GM19395 (cell line): ENCODE measurements around the gene UBASH3A.

ENCODE experiments used
- ATAC-seq: cut with Tn5 transposase; IDR thresholded peaks from one replicate; pipeline ENCODE4 v1.9.1; 2021; ENCODE audit warnings: mild to moderate bottlenecking, moderate library complexity; ENCODE audit not compliant: unreplicated experiment

Gene UBASH3A

DNA sequence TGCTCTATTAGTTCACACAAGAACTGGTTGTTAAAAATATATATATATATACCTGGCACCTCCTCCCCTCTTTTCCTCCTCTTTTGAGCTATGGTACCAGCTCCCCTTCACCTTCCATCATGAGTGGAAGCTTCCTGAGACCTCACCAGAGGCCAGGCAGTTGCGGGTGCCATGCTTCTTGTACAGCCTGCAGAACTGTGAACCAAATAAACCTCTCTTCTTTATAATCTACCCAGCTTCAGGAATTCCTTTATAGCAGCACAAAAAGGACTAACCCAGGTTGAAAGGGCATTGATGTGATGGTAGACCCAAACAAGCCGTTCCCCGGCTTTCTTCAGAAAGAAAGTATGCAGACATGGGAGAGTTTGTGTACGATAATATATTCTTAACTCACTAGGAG is 77.5 kb downstream of the UBASH3A start:
- no peak for ATAC-seq

DNA sequence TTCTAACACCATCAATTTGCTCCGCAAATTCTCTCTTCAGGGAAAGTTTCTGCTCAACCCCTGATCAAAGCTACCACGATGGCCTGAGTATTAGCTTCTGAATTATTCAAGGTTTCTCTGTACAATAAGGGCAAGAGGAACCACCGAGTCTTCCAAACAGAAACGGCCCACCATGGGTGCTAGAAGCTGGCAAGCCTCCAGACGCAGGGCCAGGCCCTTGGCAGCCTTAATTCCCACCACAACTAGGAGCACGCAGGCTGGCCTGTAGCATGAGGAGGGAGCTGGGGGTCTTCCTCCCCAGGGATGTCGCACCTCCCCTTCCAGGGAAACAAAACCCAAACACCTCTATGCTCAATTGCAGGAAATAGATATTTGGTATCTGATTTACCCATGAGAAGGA is 81.3 kb downstream of the UBASH3A start:
- ATAC-seq: no peak

DNA sequence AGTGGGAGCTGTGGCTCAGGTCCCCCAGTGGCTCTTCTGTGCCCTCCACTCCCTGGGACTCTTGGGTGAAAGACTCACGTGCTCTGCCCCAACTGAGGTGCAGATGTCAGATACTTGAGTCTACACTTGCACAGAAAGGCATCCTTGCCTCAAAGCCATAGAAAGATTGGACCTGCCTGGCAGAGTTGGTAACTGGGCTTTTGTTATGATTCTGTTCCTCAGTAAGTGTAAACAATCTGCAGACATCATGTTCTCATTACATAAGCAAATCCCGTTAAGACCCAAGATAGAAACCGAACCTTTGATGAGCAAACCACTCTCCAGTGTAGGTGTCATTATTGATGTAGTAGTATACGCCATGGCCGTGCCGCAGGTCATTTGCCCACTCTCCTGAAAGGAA is 82.4 kb downstream of the UBASH3A start:
- ATAC-seq: no peak

DNA sequence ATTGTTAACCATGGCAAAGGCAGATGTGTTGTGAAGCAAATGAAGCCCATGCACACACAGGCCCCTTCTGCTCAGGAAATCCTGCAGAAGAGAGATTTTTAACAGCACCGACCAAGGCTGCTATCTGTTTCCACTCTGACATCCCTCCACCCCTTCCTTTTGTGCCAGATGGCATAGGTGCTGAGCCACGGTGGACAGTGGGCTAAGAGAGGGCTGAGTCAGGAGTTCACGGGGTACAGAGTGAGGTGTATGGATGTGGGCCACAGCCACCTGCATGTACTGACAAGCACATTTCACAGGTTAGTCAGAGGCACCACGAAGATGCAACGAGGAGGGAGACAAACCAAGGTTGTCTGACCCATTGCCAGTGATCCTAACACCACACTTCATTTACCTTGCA is 82.8 kb downstream of the UBASH3A start:
- ATAC-seq: no peak

DNA sequence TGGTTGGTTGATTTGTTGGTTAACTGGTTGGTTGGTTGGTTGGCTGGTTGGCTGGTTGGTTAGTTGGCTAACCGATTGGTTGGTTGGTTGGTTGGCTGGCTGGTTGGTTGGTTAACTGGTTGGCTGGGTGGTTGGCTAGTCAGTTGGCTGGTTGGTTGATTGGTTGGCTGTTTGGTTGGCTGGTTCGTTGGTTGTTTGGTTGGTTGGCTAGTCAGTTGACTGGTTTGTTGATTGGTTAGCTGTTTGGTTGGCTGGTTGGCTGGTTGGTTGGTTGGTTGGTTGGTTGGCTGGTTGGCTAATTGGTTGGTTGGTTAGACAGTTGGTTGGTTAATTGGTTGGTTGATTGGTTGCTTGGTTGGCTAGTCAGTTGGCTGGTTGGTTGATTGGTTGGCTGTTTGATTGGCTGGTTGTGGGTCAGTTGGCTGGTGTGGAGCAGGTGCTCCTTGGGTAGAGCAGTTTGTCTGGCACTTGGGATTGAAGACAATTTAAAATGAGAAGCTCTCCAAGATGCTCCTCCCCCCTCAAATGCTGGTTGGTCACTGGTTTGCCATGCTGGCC is 85.4 kb downstream of the UBASH3A start:
- ATAC-seq: no peak

DNA sequence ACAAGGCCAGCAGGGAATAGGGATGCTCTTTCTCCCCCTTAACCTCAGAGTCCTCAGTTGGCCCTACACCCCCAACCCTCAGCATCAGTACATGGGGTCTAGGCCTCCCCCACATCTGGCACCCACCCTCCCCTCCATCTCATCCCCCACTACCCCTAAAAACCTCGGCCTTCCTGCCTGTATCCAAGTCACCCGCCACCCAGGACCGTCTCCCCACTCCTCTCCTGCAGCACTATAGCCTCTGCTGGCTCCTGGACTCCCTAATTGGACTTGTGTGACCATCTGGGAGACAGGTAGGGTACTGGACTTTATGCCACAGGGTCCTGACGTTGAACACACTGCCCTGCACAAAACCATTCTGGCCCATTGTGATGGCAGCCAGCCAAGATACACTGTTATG is 86.3 kb downstream of the UBASH3A start:
- no peak for ATAC-seq

DNA sequence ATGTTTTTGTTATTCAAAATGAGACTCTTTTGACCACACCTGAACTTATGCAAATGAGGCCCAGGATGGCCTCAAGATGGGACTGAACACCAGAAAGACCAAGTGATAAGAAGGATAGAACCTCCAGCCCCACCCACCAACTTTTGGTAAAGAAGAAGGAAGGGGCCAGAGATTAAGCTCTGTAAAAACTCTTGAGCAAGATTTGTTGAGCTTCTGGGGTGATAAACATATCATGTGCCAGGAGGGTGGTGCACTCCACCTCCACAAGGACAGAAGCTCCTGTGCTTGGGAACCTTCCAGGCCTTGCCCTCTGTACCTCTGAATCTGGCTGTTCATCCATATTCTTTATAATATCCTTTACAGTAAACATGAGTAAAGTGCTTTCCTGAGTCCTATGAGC is 87.0 kb downstream of the UBASH3A start:
- ATAC-seq: no peak

DNA sequence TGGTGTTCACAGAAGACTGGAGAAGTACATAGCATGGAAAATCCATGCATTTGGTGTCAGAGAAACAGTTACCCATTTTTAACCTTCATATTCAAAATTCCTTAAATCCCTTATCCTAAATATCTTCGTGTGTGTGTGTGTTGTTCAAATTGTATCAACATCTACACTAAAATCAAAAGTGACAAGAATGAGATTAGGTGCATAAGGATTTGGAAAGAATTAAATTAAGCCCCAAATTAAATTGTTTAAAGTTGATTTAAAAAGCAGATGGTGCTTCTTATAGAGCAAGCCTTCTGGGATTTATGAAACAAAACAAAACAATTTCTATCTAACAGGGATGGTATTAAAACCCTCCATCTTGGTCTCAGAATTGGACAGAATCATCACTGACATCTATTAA is 87.6 kb downstream of the UBASH3A start:
- no peak for ATAC-seq

DNA sequence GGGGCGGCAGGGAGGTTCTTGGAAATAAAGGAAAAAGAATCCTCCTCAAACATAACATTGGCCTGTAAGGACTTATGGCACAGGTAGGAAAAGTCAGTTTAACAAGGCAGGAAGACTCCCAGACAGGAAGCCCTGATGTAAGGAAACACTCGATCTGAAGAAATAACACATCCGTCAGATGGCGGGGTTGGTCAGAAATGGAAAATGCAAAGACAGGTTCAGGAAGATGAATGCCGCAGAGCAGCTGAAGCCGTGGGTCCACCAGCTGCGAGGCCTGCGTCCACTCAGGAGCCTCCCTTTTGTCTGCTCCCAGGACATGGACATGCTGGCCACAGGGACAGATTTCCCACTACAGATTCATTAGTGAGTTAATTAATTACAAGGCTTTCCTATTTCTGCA is 88.5 kb downstream of the UBASH3A start:
- ATAC-seq: no peak

DNA sequence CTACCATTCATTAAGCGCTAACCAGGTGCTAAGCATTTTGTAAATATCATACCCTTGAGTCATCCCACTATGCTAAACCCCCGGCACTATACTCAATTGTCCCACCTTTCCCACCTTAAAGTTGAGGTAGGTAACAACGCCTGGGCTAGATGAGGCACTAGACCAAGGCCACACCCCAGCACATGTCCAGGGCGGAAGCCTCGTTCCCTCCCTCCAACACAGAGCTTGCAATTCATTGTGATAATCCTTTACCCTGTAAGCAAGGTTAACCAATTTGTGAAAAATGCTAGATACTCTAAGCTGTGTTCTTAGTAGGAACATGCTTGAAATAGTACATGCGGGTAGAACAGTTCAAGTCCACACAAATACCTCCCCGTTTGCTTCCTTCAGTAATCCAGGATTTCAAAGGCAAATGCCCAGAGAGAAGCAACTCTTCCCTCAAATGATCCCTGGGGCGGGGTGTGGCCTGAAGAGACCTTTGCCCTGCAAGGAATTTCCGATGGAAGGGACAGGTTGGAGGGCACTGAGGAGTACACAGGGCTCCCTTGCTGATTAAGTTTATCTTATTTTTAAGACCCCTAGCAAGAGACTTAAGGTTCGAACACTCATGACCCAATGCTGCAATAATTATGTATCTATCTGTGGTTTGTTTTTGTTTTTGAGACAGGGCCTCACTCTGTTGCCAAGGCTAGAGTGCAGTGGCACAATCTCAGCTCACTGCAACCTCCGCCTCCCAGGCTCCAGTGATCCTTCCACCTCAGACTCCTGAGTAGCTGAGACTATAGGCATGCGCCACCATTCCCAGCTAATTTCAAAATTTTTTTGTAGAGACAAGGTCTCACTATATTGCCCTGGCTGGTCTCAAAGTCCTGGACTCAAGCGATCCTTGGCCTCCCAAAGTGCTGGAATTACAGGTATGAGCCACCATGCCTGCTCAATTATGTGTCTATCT is 89.7 kb downstream of the UBASH3A start:
- ATAC-seq: no peak

DNA sequence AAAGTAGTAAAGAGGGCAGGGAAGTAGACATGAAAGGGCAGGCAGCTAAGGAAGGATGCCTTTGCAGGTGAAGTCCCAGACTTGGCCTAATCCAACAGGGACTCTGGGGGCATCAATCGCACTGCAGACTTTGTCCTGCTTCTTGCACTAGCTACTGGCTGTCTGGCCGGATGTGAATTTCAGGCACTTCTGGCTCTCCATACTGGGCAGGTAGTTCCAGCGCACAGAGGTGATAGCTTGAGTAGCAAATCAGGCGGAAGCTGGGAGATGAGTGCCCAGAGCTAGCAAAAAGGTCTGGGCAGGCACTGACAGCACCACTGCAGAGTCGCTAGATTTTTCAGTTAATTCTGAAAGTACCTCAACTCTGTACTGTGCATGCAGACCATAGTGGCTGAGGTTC is 91.3 kb downstream of the UBASH3A start:
- ATAC-seq: no peak

DNA sequence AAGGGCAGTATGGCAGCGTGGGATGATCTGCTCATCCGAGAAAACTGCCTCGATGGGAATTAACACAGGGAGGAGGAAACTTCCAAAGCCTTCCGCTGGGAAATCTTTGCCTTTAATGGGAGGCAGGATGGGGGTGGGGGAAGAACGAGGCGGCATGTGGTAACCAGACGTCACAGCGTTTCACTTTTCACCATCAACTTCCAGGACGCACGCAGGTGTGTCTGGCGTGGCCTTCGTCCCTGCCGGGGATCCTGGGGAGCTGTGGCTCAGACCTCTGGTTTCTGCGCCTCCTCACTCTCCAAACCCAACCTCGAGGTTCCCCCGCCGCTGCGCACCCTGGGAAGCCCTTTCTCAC is 92.0 kb downstream of the UBASH3A start:
- ATAC-seq: peak; percentile 30

DNA sequence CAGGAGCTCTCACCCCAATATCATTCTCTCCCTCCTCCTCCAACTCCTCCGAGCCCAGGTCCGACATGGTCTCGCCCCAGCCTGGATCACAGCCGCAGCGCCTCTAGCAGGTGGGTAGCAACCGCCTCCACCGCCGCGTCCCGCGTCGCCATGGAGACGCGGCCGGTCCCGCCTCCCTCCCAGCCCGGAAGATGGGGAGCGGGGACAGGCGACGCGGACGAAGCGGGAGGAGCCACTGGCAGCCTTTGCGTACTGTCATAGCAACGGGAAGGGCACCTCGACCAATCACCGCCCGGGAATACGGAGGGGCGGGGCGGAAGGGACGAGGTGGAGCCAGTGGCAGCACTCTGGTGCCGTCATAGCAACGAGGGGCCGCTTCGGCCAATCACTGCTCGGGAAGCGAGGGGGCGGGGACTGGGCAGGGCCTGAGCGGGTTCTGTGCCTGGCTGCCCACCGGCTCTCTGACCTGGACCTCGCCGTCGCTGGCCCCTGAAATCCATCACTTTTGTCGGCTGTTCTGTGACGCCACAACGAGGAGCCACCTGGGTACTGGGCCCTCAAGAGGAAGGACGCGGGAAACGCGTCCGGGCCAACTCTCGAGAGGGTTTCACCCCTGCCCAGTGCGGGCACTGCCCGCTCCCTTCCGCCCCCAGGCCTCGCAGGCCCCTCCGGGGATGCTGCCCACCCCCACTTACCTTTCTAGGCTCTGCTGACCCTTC is 92.6 kb downstream of the UBASH3A start, which contains the start of gene RSPH1:
Gene RSPH1 (minus strand): TSS at position 105 of the 719 bp plus-strand sequence. CDS start 38 bp downstream, at position 67.
- peak; percentile 97 for ATAC-seq

DNA sequence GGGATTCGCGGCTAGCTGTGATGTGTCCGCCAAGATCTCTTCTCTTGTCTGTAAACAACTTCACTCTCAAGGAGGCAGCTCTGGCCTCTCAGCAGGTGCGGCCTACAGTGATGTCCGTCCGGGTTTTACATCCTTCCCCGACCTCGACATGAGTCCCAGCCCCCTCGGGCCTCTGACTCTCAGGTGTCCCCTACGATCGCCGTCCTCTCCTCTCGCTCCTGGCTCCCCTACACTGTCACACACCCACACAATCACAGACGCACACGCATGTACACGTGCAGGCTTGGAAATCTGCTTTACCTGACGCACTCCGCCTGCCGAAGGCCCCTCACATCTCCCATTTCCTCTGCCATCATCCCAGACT is 93.1 kb downstream of the UBASH3A start:
- ATAC-seq: no peak
